NCI-H748 treated with DMSO at 0.1 percent for 48 hours (cell line): Measurements from ENCODE around the gene NOP14.
"Not testable (repeated sequence)": the region's sequence is repeated elsewhere in the genome, so short reads cannot be mapped to it uniquely, and the experiment has no call there.

Experiments used
- DNase-seq: peaks from one replicate; lab custom pipeline; 2025; lab: John Stamatoyannopoulos, UW

NOP14 gene

GRCh38 chr4:2931512-2932301, 31.5 kb downstream of the NOP14 start:
- no peak for DNase-seq

GRCh38 chr4:2930758-2931511, 32.3 kb downstream of the NOP14 start:
- no peak for DNase-seq

- DNase-seq = no peak
Observed at GRCh38 chr4:2930135-2930757, 33.0 kb downstream of the NOP14 start.

GRCh38 chr4:2929469-2929868, 33.7 kb downstream of the NOP14 start:
- DNase-seq = no peak

- DNase-seq = no peak
Observed at GRCh38 chr4:2928242-2929176, 34.7 kb downstream of the NOP14 start.

DNA sequence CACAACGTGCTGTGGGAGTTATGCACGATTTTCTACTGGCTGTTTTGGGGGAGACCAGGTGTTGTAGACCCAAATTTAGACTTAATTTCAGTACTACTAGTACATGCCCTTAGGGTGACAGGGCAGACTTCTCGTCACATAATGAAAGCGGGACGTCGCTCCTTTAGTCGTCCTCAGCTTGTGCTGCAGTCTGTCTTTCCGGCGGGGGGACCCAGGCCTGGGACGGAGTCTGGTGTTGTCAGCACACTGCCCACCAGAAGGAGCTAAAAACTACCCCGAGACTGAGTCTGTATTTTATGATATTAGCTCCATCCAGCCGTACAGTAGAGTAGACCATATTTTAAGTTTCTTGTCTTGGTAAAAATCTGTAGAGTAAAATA, 35.5 kb downstream of the NOP14 start:
- no peak for DNase-seq

DNA sequence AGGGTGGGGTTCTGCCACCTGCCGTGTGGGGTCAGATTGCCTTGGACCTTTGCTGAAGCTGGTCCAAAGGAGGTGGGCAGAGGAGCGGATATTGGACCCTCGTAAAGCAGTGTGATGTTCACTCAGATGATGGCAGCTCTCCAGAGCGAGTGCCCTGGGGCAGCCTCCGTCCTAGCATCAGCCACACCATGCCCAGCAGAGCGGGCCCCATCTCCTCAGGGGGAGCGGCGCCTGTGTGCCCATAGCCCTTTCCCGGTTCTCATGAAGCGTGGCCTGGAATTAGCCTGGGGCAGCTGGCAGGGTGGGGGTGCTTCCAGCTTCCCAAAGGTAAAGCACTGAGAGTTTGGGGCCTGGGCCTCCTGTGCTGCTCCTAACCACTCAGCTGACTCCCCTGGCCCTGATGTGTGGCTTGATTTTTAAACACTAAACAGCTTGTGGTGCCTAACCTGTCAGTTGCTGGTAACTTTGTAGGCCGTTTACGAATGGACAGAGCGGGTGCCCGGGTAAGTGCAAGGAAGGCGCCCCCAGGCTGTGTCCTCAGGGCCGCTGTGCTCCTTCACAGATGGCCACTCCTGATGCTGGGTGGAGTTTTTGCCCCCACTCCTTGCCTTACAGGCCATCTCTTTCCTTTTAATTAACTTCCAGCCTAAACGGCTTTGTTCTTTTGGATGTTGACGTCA, 36.0 kb downstream of the NOP14 start:
- DNase-seq = no peak

DNA sequence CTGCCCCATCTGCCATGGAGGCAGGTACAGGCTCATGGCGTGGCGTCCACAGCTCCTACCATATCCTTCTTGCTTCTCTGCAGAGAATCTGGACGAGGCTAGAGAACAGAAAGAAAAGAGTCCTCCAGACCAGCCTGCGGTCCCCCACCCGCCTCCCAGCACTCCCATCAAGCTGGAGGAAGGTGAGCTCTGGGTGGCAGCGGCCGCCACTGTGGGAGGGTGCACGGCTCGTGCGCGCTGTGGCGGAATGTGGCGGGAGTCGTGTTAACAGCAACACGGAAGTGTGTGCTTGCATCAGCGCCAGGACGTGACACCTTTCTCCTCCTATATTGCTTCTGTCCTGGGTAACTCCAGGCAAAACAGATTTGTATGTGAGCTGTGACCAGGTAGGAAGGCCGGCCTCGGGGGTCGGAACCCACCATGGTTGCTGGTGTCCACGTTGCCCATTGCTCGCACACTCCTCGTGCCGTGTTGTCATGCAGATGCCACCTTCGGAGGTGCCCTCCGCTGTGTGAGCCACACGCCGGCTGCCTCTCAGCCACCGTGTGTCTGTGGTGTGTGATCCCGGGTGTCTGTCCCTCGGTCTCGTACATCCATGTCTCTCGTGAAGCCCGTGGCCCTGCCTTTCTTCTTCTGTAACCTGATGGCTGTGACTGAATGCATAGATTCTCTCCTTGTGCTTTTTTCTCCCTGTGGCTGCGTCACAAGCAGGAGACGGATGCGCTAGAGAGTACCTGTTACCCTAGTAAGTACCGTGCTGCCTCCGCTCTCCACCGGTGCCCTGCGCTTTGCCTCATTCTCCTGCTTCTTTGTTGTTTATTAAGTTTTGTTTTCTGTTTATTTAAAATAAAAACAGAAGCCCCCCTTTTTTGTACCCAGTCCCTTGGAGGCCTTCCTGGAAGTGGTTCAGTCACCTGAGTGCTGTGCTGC, 37.0 kb downstream of the NOP14 start:
- DNase-seq = no peak

DNA sequence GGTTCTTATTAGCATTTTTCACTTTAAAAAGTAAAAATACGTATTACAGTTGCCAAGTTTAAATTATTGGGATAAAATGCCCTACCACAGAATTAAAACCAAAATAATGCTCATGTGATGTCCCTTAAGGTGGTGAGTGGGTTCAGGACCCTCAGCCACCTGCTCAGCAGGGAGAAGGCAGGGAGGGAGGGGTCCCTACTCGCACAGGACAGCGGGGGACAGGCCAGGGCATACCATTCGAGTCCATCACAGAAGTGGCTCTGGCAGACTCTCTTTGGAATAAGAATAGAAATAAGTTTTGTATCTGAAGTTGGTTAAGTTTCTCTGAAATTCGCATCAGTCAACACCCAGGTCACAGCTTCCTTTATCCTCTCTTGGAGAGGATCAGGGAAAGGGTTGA, 37.7 kb downstream of the NOP14 start:
- no peak for DNase-seq

- DNase-seq = no peak
Observed at GRCh38 chr4:2924765-2925301, 38.4 kb downstream of the NOP14 start.

- no peak for DNase-seq
Observed at GRCh38 chr4:2924286-2924685, 38.9 kb downstream of the NOP14 start.

- DNase-seq = no peak
Observed at GRCh38 chr4:2923668-2924173, 39.5 kb downstream of the NOP14 start.

DNA sequence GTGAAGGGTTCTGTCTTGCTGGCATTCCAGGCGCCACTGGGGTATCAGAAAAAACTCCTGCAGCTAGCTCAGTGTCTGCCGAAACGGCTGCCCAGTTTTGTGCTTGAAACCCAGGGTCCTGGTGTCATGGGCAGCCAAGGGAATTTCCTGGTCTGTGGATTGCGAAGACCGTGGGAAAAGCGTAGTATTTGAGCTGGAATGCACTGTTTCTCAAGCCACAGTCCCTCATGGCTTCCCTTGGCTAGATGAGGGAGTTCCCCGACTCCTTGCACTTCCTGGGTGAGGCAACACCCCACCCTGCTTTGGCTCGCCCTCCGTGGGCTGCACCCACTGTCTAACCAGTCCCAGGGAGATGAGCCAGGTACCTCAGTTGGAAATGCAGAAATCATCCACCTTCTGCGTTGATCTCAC, 40.1 kb downstream of the NOP14 start:
- DNase-seq = no peak

DNA sequence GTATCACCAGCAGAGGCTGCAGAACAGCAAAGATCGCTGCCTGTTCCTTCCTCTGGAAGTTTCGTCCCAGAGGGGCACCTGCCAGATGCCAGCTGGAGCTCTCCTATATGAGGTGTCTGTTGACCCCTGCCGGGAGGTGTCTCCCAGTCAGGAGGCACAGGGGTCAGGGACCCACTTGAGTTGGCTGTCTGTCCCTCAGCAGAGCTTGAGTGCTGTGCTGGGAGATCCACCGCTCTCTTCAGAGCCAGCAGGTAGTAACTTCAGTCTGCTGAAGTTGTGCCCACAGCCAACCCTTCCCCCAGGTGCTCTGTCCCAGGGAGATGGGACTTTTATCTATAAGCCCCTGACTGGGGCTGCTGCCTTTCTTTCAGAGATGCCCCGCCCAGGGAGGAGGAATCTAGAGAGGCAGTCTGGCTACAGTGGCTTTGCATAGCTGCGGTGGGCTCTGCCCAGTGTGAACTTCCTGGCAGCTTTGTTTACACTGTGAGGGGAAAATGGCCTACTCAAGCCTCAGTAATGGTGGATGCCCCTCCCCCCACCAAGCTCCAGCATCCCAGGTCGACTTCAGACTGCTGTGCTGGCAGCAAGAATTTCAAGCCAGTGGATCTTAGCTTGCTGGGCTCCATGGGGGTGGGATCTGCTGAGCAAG, 40.6 kb downstream of the NOP14 start:
- DNase-seq = not testable (repeated sequence)

DNA sequence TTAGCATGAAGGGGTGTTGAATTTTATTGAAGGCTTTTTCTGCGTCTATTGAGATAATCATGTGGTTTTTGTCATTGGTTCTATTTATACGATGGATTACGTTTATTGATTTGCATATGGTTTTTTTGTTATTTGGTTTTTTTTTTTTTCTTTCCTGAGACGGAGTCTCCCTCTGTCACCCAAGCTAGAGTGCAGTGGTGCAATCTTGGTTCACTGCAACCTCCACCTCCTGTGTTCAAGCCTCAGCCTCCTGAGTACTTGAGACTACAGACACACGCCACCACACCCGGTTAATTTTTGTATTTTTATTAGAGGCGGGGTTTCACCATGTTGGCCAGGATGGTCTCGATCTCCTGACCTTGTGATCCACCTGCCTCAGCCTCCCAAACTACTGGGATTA, 44.5 kb downstream of the NOP14 start:
- DNase-seq = not testable (repeated sequence)

DNA sequence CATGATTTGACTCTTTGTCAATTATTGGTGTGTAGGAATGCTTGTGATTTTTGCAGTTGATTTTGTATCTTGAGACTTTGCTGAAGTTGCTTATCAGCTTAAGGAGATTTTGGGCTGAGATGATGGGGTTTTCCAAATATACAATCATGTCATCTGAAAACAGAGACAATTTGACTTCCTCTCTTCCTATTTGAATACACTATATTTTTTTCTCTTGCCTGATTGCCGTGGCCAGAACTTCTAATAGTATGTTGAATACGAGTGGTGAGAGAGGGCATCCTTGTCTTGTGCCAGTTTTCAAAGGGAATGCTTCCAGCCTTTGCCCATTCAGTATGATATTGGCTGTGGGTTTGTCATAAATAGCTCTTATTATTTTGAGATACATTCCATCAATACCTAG, 44.9 kb downstream of the NOP14 start:
- DNase-seq = not testable (repeated sequence)

- DNase-seq = not testable (repeated sequence)
Observed at GRCh38 chr4:2916696-2917095, 46.5 kb downstream of the NOP14 start.

DNA sequence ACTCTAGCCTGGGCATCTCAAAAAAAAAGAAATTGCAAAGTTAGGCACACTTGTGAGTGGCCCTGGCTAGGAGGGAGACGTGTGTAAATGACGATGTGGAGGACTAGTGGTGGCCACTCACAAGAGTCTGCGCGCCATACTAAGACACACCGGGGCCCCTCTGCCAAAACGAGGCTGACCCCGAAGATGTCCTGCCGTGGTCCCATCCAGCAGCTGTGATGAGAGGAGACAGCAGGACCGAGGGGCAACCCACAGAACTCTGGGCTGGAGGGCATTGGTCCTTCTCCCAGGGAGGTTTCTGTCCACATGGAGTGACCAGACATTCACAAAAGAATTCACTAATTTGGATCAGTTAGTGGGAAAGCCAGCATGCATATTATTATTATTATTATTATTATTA, 47.4 kb downstream of the NOP14 start:
- DNase-seq = no peak
